Hepatocyte (in vitro differentiated cells): ENCODE data around the gene SLC5A1.

Source experiments
- EZH2 ChIP-seq: fragments of 200-600 bp; sonication (generic); IDR thresholded peaks from 2 replicates; pipeline ENCODE4 v1.6.1; 2016; ENCODE audit warnings: antibody characterized with exemption, mild to moderate bottlenecking, borderline replicate concordance
- EZH2phosphoT487 ChIP-seq: fragments of 200-600 bp; sonication (generic); IDR thresholded peaks from one replicate; pipeline ENCODE4 v1.6.1; 2018; ENCODE audit warnings: antibody characterized with exemption, mild to moderate bottlenecking, low read depth, moderate library complexity; ENCODE audit not compliant: unreplicated experiment, severe bottlenecking
- TF ChIP-seq, protein P1 (sequence below): fragments of 200-600 bp; sonication (generic); IDR thresholded peaks from 2 replicates; pipeline ENCODE4 v1.5.1; 2016; ENCODE audit warnings: antibody characterized with exemption, mild to moderate bottlenecking; ENCODE audit not compliant: poor library complexity

- TF ChIP-seq, protein P1, sequence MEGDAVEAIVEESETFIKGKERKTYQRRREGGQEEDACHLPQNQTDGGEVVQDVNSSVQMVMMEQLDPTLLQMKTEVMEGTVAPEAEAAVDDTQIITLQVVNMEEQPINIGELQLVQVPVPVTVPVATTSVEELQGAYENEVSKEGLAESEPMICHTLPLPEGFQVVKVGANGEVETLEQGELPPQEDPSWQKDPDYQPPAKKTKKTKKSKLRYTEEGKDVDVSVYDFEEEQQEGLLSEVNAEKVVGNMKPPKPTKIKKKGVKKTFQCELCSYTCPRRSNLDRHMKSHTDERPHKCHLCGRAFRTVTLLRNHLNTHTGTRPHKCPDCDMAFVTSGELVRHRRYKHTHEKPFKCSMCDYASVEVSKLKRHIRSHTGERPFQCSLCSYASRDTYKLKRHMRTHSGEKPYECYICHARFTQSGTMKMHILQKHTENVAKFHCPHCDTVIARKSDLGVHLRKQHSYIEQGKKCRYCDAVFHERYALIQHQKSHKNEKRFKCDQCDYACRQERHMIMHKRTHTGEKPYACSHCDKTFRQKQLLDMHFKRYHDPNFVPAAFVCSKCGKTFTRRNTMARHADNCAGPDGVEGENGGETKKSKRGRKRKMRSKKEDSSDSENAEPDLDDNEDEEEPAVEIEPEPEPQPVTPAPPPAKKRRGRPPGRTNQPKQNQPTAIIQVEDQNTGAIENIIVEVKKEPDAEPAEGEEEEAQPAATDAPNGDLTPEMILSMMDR: no peak
- TF ChIP-seq EZH2phosphoT487 (no peak), EZH2 (no peak)
Observed at GRCh38 chr22:32016081-32016480, 27.0 kb upstream of the SLC5A1 start.
